ENCODE measurements around the gene CEACAM16. TPM values are rescaled to one million over a fixed set of nuclear protein-coding genes. Genes with fewer than 3 reads are reported as not detected.

Gene CEACAM16
- total RNA-seq, 1 donor from 2014 or later = not detected

DNA sequence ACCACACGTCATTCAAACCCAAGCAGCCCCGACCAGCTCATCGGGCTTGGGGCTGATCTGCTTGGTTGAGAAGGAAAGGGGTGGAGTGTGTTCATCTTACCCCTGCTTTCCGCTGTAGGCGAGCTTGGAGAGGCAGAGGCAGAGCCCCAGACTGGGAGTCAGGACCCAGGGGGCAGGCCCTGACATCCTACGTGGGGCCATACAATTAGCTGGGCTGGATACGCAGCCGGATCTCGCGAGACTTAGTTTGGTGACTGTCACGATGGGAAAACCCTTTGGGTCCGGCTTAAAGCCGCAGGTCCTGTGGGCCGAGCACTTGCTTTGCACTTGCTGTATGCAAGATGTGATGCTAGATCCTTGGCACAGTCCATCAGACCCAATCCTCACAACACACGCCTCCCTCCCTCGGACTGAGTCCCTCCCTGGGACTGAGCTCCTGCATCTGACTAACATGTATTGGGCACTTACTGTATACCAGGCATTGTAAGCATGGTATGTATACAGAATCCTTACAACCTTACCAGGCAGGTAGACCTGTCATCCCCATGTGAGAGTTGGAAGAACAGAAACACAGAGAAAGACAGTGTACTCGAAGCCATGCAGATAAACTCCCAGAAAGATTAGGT is 3.7 kb downstream of the CEACAM16 start:
- no peaks in the 10 kb centered on the region for H3K4me1 ChIP-seq
- no peaks in the 10 kb centered on the region for H3K9me3 ChIP-seq
- no peak for DNase-seq (ENCODE audit: extremely low spot score in 2 of 2)
- intact Hi-C loops (cut with DNase I) = no loop called here
- no peaks in the 10 kb centered on the region for H3K27me3 ChIP-seq
- no peak overlapping the region for H3K27ac ChIP-seq
- no peaks in the 10 kb centered on the region for H3K36me3 ChIP-seq
- TF ChIP-seq POLR2A (IDR thresholded peaks at IDR 0.05) (no peak), POLR2AphosphoS5 (IDR thresholded peaks at IDR 0.05; ENCODE audit: insufficient read depth in 1 of 2, low read depth in 1 of 2) (no peak)
- TF ChIP-seq, protein P1, sequence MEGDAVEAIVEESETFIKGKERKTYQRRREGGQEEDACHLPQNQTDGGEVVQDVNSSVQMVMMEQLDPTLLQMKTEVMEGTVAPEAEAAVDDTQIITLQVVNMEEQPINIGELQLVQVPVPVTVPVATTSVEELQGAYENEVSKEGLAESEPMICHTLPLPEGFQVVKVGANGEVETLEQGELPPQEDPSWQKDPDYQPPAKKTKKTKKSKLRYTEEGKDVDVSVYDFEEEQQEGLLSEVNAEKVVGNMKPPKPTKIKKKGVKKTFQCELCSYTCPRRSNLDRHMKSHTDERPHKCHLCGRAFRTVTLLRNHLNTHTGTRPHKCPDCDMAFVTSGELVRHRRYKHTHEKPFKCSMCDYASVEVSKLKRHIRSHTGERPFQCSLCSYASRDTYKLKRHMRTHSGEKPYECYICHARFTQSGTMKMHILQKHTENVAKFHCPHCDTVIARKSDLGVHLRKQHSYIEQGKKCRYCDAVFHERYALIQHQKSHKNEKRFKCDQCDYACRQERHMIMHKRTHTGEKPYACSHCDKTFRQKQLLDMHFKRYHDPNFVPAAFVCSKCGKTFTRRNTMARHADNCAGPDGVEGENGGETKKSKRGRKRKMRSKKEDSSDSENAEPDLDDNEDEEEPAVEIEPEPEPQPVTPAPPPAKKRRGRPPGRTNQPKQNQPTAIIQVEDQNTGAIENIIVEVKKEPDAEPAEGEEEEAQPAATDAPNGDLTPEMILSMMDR (IDR thresholded peaks at IDR 0.05) = no peak
- no peak overlapping the region for H3K4me3 ChIP-seq

DNA sequence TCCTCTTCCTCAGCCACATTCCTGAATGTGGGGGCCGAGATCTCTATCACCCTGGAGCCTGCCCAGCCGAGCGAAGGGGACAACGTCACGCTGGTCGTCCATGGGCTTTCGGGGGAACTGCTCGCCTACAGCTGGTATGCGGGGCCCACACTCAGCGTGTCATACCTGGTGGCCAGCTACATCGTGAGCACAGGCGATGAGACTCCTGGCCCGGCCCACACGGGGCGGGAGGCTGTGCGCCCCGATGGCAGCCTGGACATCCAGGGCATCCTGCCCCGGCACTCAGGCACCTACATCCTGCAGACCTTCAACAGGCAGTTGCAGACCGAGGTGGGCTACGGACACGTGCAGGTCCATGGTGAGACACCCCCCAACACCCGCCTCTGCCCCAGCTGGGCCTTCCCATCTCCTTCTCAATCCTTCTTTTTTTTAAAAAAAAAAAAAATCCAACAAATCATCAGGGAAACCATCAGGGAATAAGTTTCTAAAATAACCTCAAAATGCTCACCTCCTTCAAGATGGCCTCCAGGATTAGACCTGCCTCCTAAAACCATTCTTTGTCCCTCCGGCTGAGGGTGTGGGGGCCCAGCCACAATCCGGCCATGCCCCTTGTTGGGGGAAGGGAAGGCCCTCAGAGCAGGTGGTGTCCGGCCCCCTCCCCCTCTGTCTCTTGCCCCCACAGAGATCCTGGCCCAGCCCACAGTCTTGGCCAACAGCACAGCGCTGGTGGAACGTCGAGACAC is 4.6 kb downstream of the CEACAM16 start:
- no peaks in the 10 kb centered on the region for H3K4me1 ChIP-seq
- H3K27me3 ChIP-seq = no peaks in the 10 kb centered on the region
- no peak for DNase-seq (ENCODE audit: extremely low spot score in 2 of 2)
- H3K27ac ChIP-seq = no peak overlapping the region
- H3K4me3 ChIP-seq = no peak overlapping the region
- TF ChIP-seq, protein P1 (IDR thresholded peaks at IDR 0.05) = no peak
- no peak for TF ChIP-seq POLR2AphosphoS5 (IDR thresholded peaks at IDR 0.05; ENCODE audit: insufficient read depth in 1 of 2, low read depth in 1 of 2)
- TF ChIP-seq POLR2A (IDR thresholded peaks at IDR 0.05) = no peak
- intact Hi-C loops (cut with DNase I) = no loop called here
- H3K9me3 ChIP-seq = no peaks in the 10 kb centered on the region
- no peaks in the 10 kb centered on the region for H3K36me3 ChIP-seq

DNA sequence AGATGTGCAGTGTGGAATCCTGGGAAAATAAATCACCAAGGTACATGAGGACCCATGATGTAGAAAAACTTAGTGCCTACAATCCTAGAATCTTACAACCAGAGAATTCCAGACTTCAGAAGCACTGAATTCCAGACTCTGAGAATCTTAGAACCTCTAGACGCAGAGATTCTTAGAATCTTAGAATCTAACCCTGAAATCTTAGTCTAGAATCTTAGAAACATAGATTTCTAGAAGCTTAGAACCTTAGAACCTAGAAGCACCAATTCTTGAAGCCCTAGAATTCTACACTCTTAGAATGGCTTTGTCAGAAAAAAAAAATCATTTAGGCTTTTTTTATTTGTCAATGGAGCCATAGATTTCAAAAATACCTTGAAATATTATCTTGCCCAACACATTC is 6.0 kb downstream of the CEACAM16 start:
- Histone ChIP-seq H3K36me3 (no peaks in the 10 kb centered on the region), H3K9me3 (no peaks in the 10 kb centered on the region), H3K4me1 (no peaks in the 10 kb centered on the region), H3K27ac (no peak overlapping the region), H3K27me3 (no peaks in the 10 kb centered on the region), H3K4me3 (no peak overlapping the region)
- intact Hi-C loops (cut with DNase I) = no loop called here
- DNase-seq (ENCODE audit: extremely low spot score in 2 of 2) = no peak
- TF ChIP-seq POLR2A (IDR thresholded peaks at IDR 0.05) (no peak), POLR2AphosphoS5 (IDR thresholded peaks at IDR 0.05; ENCODE audit: insufficient read depth in 1 of 2, low read depth in 1 of 2) (no peak)
- TF ChIP-seq, protein P1 (IDR thresholded peaks at IDR 0.05) = no peak

DNA sequence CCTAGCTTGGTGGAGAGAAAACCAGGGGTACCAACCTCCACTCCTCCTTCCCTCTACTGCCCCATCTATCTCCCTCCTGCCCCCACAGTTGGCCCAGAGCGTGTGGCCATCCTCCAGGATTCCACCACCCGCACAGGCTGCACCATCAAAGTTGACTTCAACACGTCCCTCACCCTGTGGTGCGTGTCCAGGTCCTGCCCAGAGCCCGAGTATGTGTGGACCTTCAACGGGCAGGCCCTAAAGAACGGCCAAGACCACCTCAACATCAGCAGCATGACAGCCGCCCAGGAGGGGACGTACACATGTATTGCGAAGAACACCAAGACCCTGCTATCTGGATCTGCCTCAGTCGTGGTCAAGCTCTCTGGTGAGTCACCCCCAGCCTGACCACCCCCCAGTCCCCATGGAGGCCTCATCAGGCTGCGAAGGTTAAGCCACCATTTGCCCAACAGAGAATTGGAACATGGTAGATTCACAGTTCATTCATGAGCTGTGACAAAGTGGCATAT is 6.6 kb downstream of the CEACAM16 start:
- intact Hi-C loops (cut with DNase I) = no loop called here
- TF ChIP-seq, protein P1 (IDR thresholded peaks at IDR 0.05) = no peak
- TF ChIP-seq POLR2A (IDR thresholded peaks at IDR 0.05) (no peak), POLR2AphosphoS5 (IDR thresholded peaks at IDR 0.05; ENCODE audit: insufficient read depth in 1 of 2, low read depth in 1 of 2) (no peak)
- H3K4me1 ChIP-seq = no peaks in the 10 kb centered on the region

More for the DNA sequence above, 6.6 kb downstream of the CEACAM16 start:
- Histone ChIP-seq H3K4me3 (no peak overlapping the region), H3K9me3 (no peaks in the 10 kb centered on the region), H3K27me3 (no peaks in the 10 kb centered on the region), H3K36me3 (no peaks in the 10 kb centered on the region), H3K27ac (no peak overlapping the region)
- DNase-seq (ENCODE audit: extremely low spot score in 2 of 2) = no peak

Measured in vagina (tissue), 2 donors.